H1 (cell line): ENCODE data around the gene FCGR2B.
"Not testable (repeated sequence)": the region's sequence is repeated elsewhere in the genome, so short reads cannot be mapped to it uniquely, and the experiment has no call there.

Experiments used
- CHD1 ChIP-seq: IDR thresholded peaks from 2 replicates; pipeline ENCODE4 v1.6.1; 2012; ENCODE audit warnings: low read depth, low read length, improper control_type of control experiment
- CHD7 ChIP-seq: fragments of 300-600 bp; sonication (generic); IDR thresholded peaks from 2 replicates; pipeline ENCODE4 v1.7.1; 2012; ENCODE audit warnings: low read length, moderate library complexity, mild to moderate bottlenecking, inconsistent platforms; ENCODE audit not compliant: insufficient replicate concordance
- EGR1 ChIP-seq: IDR thresholded peaks from 2 replicates; pipeline ENCODE4 v1.6.1; 2011; ENCODE audit warnings: low read depth, low read length, borderline replicate concordance
- EZH2 ChIP-seq: fragments of 200-600 bp; sonication (generic); IDR thresholded peaks from 2 replicates; pipeline ENCODE4 v1.7.1; 2012; ENCODE audit warnings: low read depth, mild to moderate bottlenecking, moderate library complexity, low read length, inconsistent platforms; ENCODE audit not compliant: severe bottlenecking
- HDAC6 ChIP-seq: IDR thresholded peaks from one replicate; pipeline ENCODE4 v1.7.1; 2012; ENCODE audit warnings: low read depth, mild to moderate bottlenecking, inconsistent platforms, low read length, moderate library complexity
- KDM5A ChIP-seq: fragments of 200-600 bp; IDR thresholded peaks from 2 replicates; pipeline ENCODE4 v1.7.1; 2012; ENCODE audit warnings: mild to moderate bottlenecking, low read length, inconsistent platforms, mixed read lengths
- POLR2A ChIP-seq, 2 experiments: IDR thresholded peaks; 1 replicate in 1 of 2; 2 replicates in 1 of 2; pipeline ENCODE4 v1.6.1; 2011; ENCODE audit warnings: low read depth in 2 of 2, low read length in 2 of 2, mild to moderate bottlenecking in 2 of 2; ENCODE audit errors: control extremely low read depth in 1 of 2
- POLR2AphosphoS5 ChIP-seq: IDR thresholded peaks from 2 replicates; pipeline ENCODE4 v1.6.1; 2011; ENCODE audit warnings: low read depth, low read length
- RXRA ChIP-seq: IDR thresholded peaks from 2 replicates; pipeline ENCODE4 v1.6.1; 2011; ENCODE audit warnings: low read depth, mild to moderate bottlenecking, low read length, moderate library complexity; ENCODE audit not compliant: insufficient read depth
- SP4 ChIP-seq: IDR thresholded peaks from 2 replicates; pipeline ENCODE4 v1.6.1; 2012; ENCODE audit warnings: low read length, inconsistent platforms
- SUZ12 ChIP-seq: fragments of 200-600 bp; sonication (generic); IDR thresholded peaks from 2 replicates; pipeline ENCODE4 v1.6.1; 2012; ENCODE audit warnings: mild to moderate bottlenecking, inconsistent platforms, low read length, moderate library complexity, mixed read lengths
- TF ChIP-seq, protein P1 (sequence below): IDR thresholded peaks from 2 replicates; pipeline ENCODE4 v1.6.1; 2011; ENCODE audit warnings: low read length, improper control_type of control experiment
- TF ChIP-seq, protein P2 (sequence below), 3 experiments: IDR thresholded peaks; 1 replicate in 2 of 3; 2 replicates in 1 of 3; pipeline versions ENCODE4 v1.5.1 to v1.6.1; 2011; ENCODE audit warnings: low read length in 3 of 3, mild to moderate bottlenecking in 3 of 3, inconsistent platforms in 2 of 3, low read depth in 1 of 3, moderate library complexity in 1 of 3; ENCODE audit not compliant: insufficient read depth in 1 of 3; ENCODE audit errors: control extremely low read depth in 1 of 3

DNA sequence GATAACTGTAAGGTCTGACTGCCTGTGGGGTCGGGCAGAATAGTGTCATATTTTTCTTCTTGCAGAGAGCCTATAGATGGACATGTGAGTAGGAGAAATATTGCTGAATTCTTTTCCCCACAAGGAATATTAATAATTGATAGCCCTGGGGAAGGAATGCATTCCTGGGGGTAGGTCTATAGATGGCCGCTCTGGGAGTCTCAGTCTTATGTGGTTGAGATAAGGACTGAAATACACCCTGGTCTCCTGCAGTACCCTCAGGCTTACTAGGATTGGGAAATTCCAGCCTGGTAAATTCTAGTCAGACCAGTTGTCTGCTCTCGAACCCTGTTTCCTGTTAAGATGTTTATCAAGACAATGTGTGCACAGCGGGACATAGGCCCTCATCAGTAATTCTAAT, 44.4 kb upstream of the FCGR2B start:
- not testable (repeated sequence) for TF ChIP-seq EGR1; EZH2; POLR2A (IDR thresholded peaks at IDR 0.05; ENCODE audit: control extremely low read depth in 1 of 2, low read depth in 2 of 2, low read length in 2 of 2); HDAC6; RXRA; SUZ12; CHD1; KDM5A; POLR2AphosphoS5; SP4; CHD7
- TF ChIP-seq, protein P1, sequence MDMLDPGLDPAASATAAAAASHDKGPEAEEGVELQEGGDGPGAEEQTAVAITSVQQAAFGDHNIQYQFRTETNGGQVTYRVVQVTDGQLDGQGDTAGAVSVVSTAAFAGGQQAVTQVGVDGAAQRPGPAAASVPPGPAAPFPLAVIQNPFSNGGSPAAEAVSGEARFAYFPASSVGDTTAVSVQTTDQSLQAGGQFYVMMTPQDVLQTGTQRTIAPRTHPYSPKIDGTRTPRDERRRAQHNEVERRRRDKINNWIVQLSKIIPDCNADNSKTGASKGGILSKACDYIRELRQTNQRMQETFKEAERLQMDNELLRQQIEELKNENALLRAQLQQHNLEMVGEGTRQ = not testable (repeated sequence)
- TF ChIP-seq, protein P2, sequence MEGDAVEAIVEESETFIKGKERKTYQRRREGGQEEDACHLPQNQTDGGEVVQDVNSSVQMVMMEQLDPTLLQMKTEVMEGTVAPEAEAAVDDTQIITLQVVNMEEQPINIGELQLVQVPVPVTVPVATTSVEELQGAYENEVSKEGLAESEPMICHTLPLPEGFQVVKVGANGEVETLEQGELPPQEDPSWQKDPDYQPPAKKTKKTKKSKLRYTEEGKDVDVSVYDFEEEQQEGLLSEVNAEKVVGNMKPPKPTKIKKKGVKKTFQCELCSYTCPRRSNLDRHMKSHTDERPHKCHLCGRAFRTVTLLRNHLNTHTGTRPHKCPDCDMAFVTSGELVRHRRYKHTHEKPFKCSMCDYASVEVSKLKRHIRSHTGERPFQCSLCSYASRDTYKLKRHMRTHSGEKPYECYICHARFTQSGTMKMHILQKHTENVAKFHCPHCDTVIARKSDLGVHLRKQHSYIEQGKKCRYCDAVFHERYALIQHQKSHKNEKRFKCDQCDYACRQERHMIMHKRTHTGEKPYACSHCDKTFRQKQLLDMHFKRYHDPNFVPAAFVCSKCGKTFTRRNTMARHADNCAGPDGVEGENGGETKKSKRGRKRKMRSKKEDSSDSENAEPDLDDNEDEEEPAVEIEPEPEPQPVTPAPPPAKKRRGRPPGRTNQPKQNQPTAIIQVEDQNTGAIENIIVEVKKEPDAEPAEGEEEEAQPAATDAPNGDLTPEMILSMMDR (IDR thresholded peaks at IDR 0.05; ENCODE audit: control extremely low read depth in 1 of 3, insufficient read depth in 1 of 3, low read depth in 1 of 3, low read length in 3 of 3) = not testable (repeated sequence)
